Measurements from ENCODE around the gene PMFBP1. TPM values are rescaled to one million over a fixed set of nuclear protein-coding genes. Genes with fewer than 3 reads are reported as not detected.
A peak's percentile ranks its signal among the peaks of the same experiment; 100 is the strongest.

The PMFBP1 gene
- total RNA-seq (2022), result 1.4 TPM in 2 replicates
- Bru-seq, nascent RNA, result percentile 37 among the genes with signal in this experiment
- percentile 48 among the genes with signal in this experiment for BruChase-seq, experiment 1, labeled RNA remaining after a 6-hour chase
- percentile 47 among the genes with signal in this experiment for BruChase-seq, experiment 2, labeled RNA remaining after a 2-hour chase
- long read RNA-seq, partial matches to known transcripts, result 1 of 2 reads
- long read RNA-seq, other reads (novel, unspliced or antisense), result 1 of 2 reads

- no peaks in the 10 kb centered on the region for H3K4me1 Mint-ChIP-seq (ENCODE audit: insufficient read depth, unreplicated experiment)
- ChIA-PET CTCF (interaction anchor here (0.6 kb wide), 2 partner anchors 283 to 1004 kb away, joined by 4 to 5 read pairs; no protein-coding TSS in a partner anchor), POLR2A (interaction anchor here (0.6 kb wide), 1 partner anchor 77 kb away, joined by 3 read pairs; no protein-coding TSS in a partner anchor)
- BruUV-seq (replicated peaks), result no TSS peak
- peaks cover 7% of the 10 kb centered on the region for H3K9me3 Mint-ChIP-seq (ENCODE audit: unreplicated experiment)
- H3K27ac Mint-ChIP-seq (ENCODE audit: low read depth, unreplicated experiment), result no peak within 1 kb of the TSS
- intact Hi-C loops (cut with micrococcal nuclease), result no loop called here
- DNase-seq (ENCODE audit: unreplicated experiment), result peak; percentile 45
- peaks cover 10% of the 10 kb centered on the region for H3K27me3 Mint-ChIP-seq (ENCODE audit: insufficient read depth, unreplicated experiment)
- no peak for TF ChIP-seq CTCF (IDR thresholded peaks at IDR 0.05; ENCODE audit: unreplicated experiment)
- no peak within 1 kb of the TSS for H3K4me3 Mint-ChIP-seq (ENCODE audit: unreplicated experiment)
- H3K36me3 Mint-ChIP-seq (ENCODE audit: insufficient read depth, unreplicated experiment), result no peaks in the 10 kb centered on the region
Measured at GRCh38 chr16:72172105-72173034, at the start of gene PMFBP1. PMFBP1 (minus strand) TSS chr16:72172155; CDS start chr16:72171208, 947 bp downstream.

GRCh38 chr16:72221630-72222024, 49.7 kb upstream of the PMFBP1 start:
- intact Hi-C loops (cut with micrococcal nuclease), result no loop called here
- TF ChIP-seq CTCF (IDR thresholded peaks at IDR 0.05; ENCODE audit: unreplicated experiment), result no peak
- CTCF ChIA-PET, result interaction anchor here (1.4 kb wide), 1 partner anchor 97 kb away, joined by 7 read pairs; no protein-coding TSS in a partner anchor
- Mint-ChIP-seq H3K9me3 (ENCODE audit: unreplicated experiment) (no peaks in the 10 kb centered on the region), H3K27me3 (ENCODE audit: insufficient read depth, unreplicated experiment) (no peaks in the 10 kb centered on the region), H3K36me3 (ENCODE audit: insufficient read depth, unreplicated experiment) (no peaks in the 10 kb centered on the region), H3K27ac (ENCODE audit: low read depth, unreplicated experiment) (no peak overlapping the region), H3K4me3 (ENCODE audit: unreplicated experiment) (no peak overlapping the region), H3K4me1 (ENCODE audit: insufficient read depth, unreplicated experiment) (no peaks in the 10 kb centered on the region)
- POLR2A ChIA-PET, result no interaction called here
- no peak for DNase-seq (ENCODE audit: unreplicated experiment)
- no TSS peak for BruUV-seq (replicated peaks)

GRCh38 chr16:72220875-72221629, 49.1 kb upstream of the PMFBP1 start:
- no peak overlapping the region for H3K27ac Mint-ChIP-seq (ENCODE audit: low read depth, unreplicated experiment)
- no peak overlapping the region for H3K4me3 Mint-ChIP-seq (ENCODE audit: unreplicated experiment)
- no peak for TF ChIP-seq CTCF (IDR thresholded peaks at IDR 0.05; ENCODE audit: unreplicated experiment)
- POLR2A ChIA-PET, result interaction anchor here (1.5 kb wide), 1 partner anchor 8 kb away, joined by 5 read pairs; no protein-coding TSS in a partner anchor
- H3K27me3 Mint-ChIP-seq (ENCODE audit: insufficient read depth, unreplicated experiment), result no peaks in the 10 kb centered on the region
- no TSS peak for BruUV-seq (replicated peaks)
- DNase-seq (ENCODE audit: unreplicated experiment), result no peak
- H3K36me3 Mint-ChIP-seq (ENCODE audit: insufficient read depth, unreplicated experiment), result no peaks in the 10 kb centered on the region
- intact Hi-C loops (cut with micrococcal nuclease), result no loop called here
- H3K9me3 Mint-ChIP-seq (ENCODE audit: unreplicated experiment), result no peaks in the 10 kb centered on the region
- CTCF ChIA-PET, result interaction anchor here (0.6 kb wide), 1 partner anchor 975 kb away, joined by 3 read pairs; no protein-coding TSS in a partner anchor
- H3K4me1 Mint-ChIP-seq (ENCODE audit: insufficient read depth, unreplicated experiment), result no peaks in the 10 kb centered on the region

Measured in MCF 10A (cell line).